Muscle layer of duodenum (tissue), 2 donors: ENCODE results near the gene GTPBP1.

Experiments used
- H3K27ac ChIP-seq: one replicate; pipeline ENCODE4 v1.7.0; 2013; ENCODE audit warnings: mild to moderate bottlenecking, low read length
- H3K27me3 ChIP-seq: one replicate; pipeline ENCODE4 v1.7.0; 2013; ENCODE audit warnings: low read depth, mild to moderate bottlenecking, control low read depth, low read length
- H3K36me3 ChIP-seq, 2 donors: one replicate each; pipeline ENCODE4 v1.7.0; 2013; ENCODE audit warnings: low read length in 2 of 2, control low read depth in 1 of 2, mild to moderate bottlenecking in 1 of 2; ENCODE audit not compliant: insufficient read depth in 2 of 2, control insufficient read depth in 1 of 2
- H3K4me1 ChIP-seq, 2 donors: one replicate each; pipeline ENCODE4 v1.7.0; 2013; ENCODE audit warnings: low read length in 2 of 2, mild to moderate bottlenecking in 2 of 2, control low read depth in 1 of 2, moderate library complexity in 1 of 2; ENCODE audit not compliant: insufficient read depth in 2 of 2, control insufficient read depth in 1 of 2
- H3K4me3 ChIP-seq, 2 donors: one replicate each; pipeline ENCODE4 v1.7.0; 2013; ENCODE audit warnings: low read length in 2 of 2, low read depth in 1 of 2, mild to moderate bottlenecking in 1 of 2
- H3K9me3 ChIP-seq, 2 donors: one replicate each; pipeline ENCODE4 v1.7.0; 2013; ENCODE audit warnings: low read length in 2 of 2, control low read depth in 1 of 2, mild to moderate bottlenecking in 1 of 2; ENCODE audit not compliant: control insufficient read depth in 1 of 2
- donor health status: healthy.

The GTPBP1 gene

DNA sequence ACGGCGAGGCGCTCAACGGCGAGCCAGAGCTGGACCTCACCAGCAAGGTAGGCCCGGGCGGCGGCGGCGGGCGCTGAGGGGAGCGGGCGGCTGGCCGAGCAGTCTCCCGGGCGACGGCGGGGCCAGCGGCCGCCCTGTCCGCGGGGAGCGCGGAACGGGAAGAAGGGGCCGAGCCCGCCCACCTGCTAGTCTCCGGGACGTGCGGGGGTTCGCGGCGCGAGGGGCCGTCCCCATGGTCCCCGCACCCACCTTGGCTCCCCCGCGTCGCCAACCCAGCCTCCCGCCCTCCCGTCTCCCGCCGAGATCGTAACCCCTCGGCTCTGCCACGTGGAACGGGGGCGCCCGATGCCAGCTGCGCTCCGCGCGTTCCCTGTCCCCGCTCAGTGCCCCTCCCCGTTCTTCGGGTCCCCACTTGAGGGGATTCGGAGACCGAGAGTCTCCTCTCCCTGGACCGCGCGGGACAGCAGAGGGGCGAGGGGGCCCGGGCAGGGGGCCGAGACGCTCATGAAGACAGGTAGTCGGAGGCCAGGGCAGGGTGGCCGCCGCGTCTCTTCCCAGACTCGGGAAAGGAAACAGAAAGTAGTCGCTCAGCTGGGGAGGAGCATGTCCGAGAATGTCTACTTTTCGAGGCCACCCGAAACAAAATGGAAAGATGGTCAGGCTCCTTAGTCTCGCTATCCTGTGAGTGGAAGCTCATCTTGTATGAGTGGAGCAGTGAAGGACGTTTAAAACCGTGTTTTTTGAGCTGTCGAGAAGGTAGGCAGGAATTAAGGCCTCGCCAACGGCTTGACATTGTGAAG is 557 bp downstream of the GTPBP1 start:
- Histone ChIP-seq H3K4me1 (peaks cover 23 to 24% of the 10 kb centered on the region in 2 donors), H3K27me3 (no peaks in the 10 kb centered on the region), H3K27ac (peak overlapping the region; percentile 90), H3K9me3 (no peaks in the 10 kb centered on the region), H3K4me3 (peak overlapping the region; percentile 79 to 90), H3K36me3 (peaks cover 6 to 13% of the 10 kb centered on the region in 2 donors)

DNA sequence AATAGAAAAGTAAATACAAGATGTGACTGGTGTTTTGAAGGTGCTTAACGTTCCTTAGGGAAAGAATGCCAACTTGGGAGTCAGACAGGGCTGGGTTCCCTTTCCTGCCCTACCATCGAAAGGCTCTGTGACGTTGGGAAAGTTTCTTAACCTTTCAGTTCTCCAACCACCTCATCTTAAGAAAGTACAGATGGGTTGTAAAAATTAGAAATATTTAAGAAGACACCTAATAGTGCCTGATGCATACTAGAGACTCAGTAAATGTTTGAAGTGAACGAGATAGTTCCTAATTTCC is 1.1 kb downstream of the GTPBP1 start:
- H3K27me3 ChIP-seq: no peaks in the 10 kb centered on the region
- peak overlapping the region; percentile 79 to 90 for H3K4me3 ChIP-seq
- peaks cover 19 to 23% of the 10 kb centered on the region in 2 donors for H3K4me1 ChIP-seq
- peaks cover 6 to 13% of the 10 kb centered on the region in 2 donors for H3K36me3 ChIP-seq
- H3K9me3 ChIP-seq: no peaks in the 10 kb centered on the region
- peak overlapping the region; percentile 90 for H3K27ac ChIP-seq

DNA sequence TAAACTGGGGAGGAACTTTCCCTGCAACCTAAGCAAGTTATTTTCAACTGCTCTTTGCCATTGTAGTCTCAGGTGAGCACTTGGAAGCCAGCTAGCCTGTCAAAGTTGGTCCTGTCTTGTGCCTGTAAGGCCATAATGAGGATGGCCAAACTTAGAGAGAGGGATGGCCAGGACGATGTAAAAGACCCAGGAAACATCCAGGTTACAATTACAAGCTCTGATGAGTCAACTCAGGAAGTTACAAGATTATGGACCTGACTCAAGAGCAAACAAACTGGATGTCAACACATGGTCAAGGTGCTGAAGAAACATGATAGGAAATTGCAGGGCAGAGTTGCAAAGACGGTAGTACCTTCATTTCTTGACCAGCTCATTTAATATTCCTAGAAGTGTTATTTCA is 1.6 kb downstream of the GTPBP1 start:
- Histone ChIP-seq H3K4me1 (peaks cover 19 to 23% of the 10 kb centered on the region in 2 donors), H3K4me3 (peak overlapping the region; percentile 79 to 90), H3K27ac (peak overlapping the region; percentile 90), H3K27me3 (no peaks in the 10 kb centered on the region), H3K36me3 (peaks cover 6 to 13% of the 10 kb centered on the region in 2 donors), H3K9me3 (no peaks in the 10 kb centered on the region)

DNA sequence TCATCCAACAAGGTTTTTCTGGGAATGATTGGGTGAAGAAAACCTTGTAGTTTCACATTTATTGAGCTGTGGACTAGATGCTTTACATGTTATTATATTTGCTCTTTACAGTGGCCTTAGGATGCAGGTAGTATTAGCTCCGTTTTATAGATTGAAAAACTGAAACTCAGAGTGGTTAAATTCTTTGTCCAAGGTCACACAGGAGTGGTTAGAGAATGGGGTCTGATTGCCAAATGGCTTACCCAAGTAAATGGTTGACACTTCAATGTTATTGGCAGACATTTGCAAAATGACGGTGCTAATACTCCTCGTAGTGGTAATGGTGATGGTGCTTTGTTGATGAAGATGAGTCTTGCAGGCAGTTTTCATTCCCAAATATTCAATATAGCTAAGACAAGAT is 2.2 kb downstream of the GTPBP1 start:
- peaks cover 6 to 13% of the 10 kb centered on the region in 2 donors for H3K36me3 ChIP-seq
- H3K27me3 ChIP-seq: no peaks in the 10 kb centered on the region
- H3K9me3 ChIP-seq: no peaks in the 10 kb centered on the region
- peak overlapping the region in 1 of 2 donors; percentile 90 for H3K4me3 ChIP-seq
- H3K4me1 ChIP-seq: peaks cover 19 to 29% of the 10 kb centered on the region in 2 donors
- no peak overlapping the region for H3K27ac ChIP-seq

DNA sequence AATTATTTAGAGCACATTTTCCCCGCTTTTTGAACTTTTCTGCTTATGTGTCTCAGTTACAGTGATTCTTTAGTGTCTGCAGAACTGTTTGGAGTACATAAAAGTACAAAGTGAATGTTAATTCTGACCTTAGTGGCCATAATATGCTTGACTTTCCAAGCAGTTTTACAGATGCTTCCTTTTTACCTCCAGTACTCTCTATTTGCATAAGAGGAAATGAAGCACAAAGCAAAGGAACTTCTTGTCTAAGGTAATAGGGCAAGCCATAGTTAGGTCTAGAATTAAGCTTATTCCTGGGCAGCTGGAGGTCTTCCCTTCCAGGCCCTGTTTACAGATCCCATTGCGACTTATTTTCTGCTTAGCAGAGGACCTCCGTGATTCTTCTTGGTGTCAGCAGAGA is 3.6 kb downstream of the GTPBP1 start:
- H3K9me3 ChIP-seq: no peaks in the 10 kb centered on the region
- H3K36me3 ChIP-seq: peaks cover 6 to 13% of the 10 kb centered on the region in 2 donors
- H3K27ac ChIP-seq: no peak overlapping the region
- no peaks in the 10 kb centered on the region for H3K27me3 ChIP-seq
- no peak overlapping the region for H3K4me3 ChIP-seq
- H3K4me1 ChIP-seq: peaks cover 19 to 38% of the 10 kb centered on the region in 2 donors

DNA sequence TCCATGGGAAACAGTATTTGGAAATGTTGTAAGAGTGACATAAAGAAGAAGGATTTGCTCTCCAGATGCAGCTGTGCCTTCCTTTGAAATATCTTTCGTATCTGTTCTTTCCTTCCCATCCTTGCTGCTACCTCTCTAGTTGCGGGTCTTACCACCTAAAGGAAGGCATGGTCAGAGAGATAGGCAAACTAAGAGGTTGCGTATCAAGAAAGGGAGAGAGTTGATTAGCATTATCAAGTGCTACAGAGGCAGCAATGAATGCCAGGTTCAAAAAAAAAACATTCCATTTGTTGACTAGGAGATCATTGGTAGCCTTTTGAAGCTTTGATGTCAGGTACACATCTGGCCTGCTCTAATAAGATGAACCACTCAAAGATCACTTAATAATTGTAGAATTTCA is 4.6 kb downstream of the GTPBP1 start:
- Histone ChIP-seq H3K27ac (no peak overlapping the region), H3K9me3 (no peaks in the 10 kb centered on the region), H3K4me3 (no peak overlapping the region), H3K36me3 (peaks cover 6 to 13% of the 10 kb centered on the region in 2 donors), H3K4me1 (peaks cover 15 to 38% of the 10 kb centered on the region in 2 donors), H3K27me3 (no peaks in the 10 kb centered on the region)

DNA sequence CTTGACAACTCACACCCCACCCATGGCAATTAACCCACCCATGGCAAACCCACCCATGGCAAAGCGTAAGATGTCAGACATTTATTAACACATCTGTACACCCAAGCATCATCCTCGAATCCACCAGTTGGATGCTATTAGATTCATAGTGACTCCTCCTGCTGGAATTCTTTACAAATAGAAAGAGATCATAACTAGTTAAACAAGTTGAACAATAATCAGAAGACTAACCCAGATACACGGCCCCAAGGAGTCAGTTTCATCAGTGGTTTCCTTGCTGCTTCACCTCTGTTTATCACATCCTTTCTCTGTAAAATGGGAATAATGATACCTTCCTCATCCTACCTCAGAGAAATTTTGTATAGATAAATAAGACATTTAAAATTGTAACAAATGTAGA is 5.1 kb downstream of the GTPBP1 start:
- no peaks in the 10 kb centered on the region for H3K27me3 ChIP-seq
- H3K4me3 ChIP-seq: no peak overlapping the region
- H3K36me3 ChIP-seq: peaks cover 6 to 15% of the 10 kb centered on the region in 2 donors
- H3K27ac ChIP-seq: no peak overlapping the region
- peaks cover 15 to 42% of the 10 kb centered on the region in 2 donors for H3K4me1 ChIP-seq
- H3K9me3 ChIP-seq: no peaks in the 10 kb centered on the region

DNA sequence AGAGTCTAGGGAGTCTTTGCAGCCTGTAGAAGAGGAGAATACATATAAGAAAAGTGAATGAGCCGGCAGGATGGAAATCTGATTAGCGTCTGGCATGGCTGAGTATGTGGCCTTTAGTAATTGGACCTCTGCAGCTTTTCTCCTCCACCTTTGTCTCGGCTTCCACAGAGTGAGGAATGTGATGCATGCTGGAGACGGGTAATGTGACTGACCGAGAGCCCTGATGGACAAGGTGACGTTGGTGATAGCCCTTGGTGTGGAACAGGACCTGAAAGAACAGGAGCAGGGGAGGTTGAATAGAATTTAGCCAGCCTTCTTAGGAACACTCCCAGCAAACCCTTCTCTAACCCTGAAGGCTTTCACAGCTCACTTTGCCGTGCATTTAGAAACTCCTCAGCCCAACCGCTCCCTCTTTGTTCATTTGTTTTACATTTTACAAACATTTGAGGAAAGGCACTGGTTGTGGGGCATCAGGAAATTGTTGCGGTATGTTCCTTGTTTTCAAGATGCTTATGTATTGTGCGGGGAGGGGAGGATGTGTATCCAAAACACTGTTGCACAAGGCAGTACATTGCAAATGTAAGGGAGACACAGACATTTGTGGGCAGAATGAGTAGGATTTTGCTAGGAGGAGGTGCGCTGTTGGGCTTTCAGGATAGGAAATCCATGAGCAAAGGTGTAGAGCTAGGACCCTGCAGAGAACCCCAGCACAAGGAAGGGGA is 6.9 kb downstream of the GTPBP1 start:
- H3K36me3 ChIP-seq: peaks cover 24 to 33% of the 10 kb centered on the region in 2 donors
- no peaks in the 10 kb centered on the region for H3K9me3 ChIP-seq
- no peaks in the 10 kb centered on the region for H3K27me3 ChIP-seq
- H3K4me1 ChIP-seq: peaks cover 9 to 33% of the 10 kb centered on the region in 2 donors
- H3K4me3 ChIP-seq: no peak overlapping the region
- no peak overlapping the region for H3K27ac ChIP-seq

DNA sequence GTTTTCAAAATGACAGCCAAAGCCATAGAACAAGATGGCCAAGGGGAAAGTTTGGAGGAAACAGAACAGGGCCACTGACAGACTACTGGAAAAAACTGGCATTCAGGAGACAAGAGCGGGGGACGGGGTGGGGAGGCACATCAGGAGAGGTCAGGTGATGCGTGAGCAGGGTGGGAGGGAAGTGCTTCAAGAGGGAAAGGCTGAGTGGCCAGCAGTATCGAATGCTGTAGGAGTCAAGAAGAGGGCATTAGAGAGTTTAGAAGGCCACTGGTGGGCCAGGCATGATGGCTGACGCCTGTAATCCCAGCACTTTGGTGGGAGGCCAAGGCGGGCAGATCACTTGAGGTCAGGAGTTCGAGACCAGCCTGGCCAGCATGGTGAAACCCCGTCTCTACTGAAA is 8.2 kb downstream of the GTPBP1 start:
- Histone ChIP-seq H3K27ac (no peak overlapping the region), H3K9me3 (no peaks in the 10 kb centered on the region), H3K4me1 (peaks cover 0 to 35% of the 10 kb centered on the region in 2 donors), H3K4me3 (no peak overlapping the region), H3K27me3 (no peaks in the 10 kb centered on the region), H3K36me3 (peaks cover 28 to 38% of the 10 kb centered on the region in 2 donors)

DNA sequence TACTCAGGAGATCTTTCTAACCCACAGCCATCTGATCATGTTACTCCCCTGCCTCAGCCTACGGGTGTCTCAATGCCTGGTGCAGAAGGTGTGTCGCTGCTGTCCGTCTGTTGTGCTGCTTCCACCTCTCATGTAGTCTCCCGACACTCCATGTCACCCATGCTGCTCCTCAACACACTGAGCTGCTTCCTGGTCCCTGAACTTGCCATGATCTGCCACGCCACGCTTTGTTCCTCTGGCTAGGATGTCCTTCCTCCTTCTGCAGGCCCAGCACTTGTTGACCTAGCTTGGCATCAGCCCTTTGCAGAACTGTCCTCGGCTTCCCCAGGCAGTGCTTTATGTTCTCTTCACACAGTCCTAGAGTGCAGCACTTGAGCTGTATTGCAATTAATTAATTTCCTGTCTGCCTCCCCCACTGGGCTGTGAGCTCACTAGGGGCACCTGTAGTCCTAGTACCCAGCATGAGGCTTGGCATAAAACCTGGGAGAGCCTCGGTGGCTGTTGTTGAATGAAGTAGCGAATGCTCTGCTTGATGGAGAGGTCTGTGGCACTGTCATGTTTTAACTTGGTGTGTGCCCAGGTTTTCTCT is 9.5 kb downstream of the GTPBP1 start:
- peaks cover 26 to 28% of the 10 kb centered on the region in 2 donors for H3K36me3 ChIP-seq
- H3K9me3 ChIP-seq: no peaks in the 10 kb centered on the region
- H3K4me3 ChIP-seq: no peak overlapping the region
- peaks cover 0 to 35% of the 10 kb centered on the region in 2 donors for H3K4me1 ChIP-seq
- H3K27me3 ChIP-seq: no peaks in the 10 kb centered on the region
- no peak overlapping the region for H3K27ac ChIP-seq

DNA sequence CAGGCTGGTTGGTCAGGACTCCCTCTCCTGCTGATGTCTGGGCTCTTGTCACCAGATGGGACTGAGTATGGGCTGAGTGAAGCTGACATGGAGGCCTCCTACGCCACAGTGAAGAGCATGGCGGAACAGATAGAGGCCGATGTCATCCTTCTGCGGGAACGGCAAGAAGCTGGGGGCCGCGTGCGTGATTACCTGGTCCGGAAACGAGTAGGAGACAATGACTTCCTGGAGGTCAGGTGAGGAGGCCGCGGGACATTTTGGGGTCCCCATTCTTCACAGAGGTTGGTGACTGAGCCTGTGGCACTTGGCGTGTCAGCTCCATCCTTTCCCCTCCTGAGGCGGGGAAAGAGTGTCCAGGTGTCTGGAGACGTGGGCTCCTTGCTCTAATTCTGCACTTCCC is 10.1 kb downstream of the GTPBP1 start:
- H3K9me3 ChIP-seq: no peaks in the 10 kb centered on the region
- peaks cover 0 to 35% of the 10 kb centered on the region in 2 donors for H3K4me1 ChIP-seq
- no peak overlapping the region for H3K27ac ChIP-seq
- no peaks in the 10 kb centered on the region for H3K27me3 ChIP-seq
- no peak overlapping the region for H3K4me3 ChIP-seq
- peaks cover 28 to 30% of the 10 kb centered on the region in 2 donors for H3K36me3 ChIP-seq
